OCI-LY1 (cell line): ENCODE data around the gene CFD.
"Not testable (repeated sequence)": the region's sequence is repeated elsewhere in the genome, so short reads cannot be mapped to it uniquely, and the experiment has no call there.

Experiments
- H2AFZ ChIP-seq: fragments of 200-600 bp; sonication (generic), shearing (Covaris generic); 2 replicates; pipeline ENCODE4 v1.6.0; 2014; ENCODE audit warnings: antibody characterized with exemption, mild to moderate bottlenecking, low read length
- H3F3A ChIP-seq: fragments of 200-600 bp; sonication (generic), shearing (Covaris generic); 2 replicates; pipeline ENCODE4 v1.6.0; 2014; ENCODE audit warnings: mild to moderate bottlenecking, antibody characterized with exemption, low read length, moderate library complexity; ENCODE audit not compliant: insufficient read depth
- H3K27ac ChIP-seq: fragments of 200-600 bp; sonication (generic); 2 replicates; pipeline ENCODE4 v1.5.1; 2014; ENCODE audit warnings: low read length, mixed run types, mild to moderate bottlenecking, low read depth; ENCODE audit not compliant: poor library complexity, severe bottlenecking
- H3K27me3 ChIP-seq: fragments of 200-600 bp; sonication (generic); 2 replicates; pipeline ENCODE4 v1.6.0; 2014; ENCODE audit warnings: antibody characterized with exemption, mild to moderate bottlenecking, low read length, moderate library complexity; ENCODE audit not compliant: insufficient read depth
- H3K36me3 ChIP-seq: fragments of 200-600 bp; sonication (generic); 2 replicates; pipeline ENCODE4 v1.6.1; 2014; ENCODE audit warnings: mild to moderate bottlenecking, antibody characterized with exemption, low read length, moderate library complexity, mixed read lengths; ENCODE audit not compliant: insufficient read depth
- H3K4me1 ChIP-seq: fragments of 200-600 bp; sonication (generic); 2 replicates; pipeline ENCODE4 v1.5.1; 2014; ENCODE audit warnings: mild to moderate bottlenecking, low read length, moderate library complexity; ENCODE audit not compliant: insufficient read depth, severe bottlenecking
- H3K4me2 ChIP-seq: fragments of 200-600 bp; sonication (generic), shearing (Covaris generic); 2 replicates; pipeline ENCODE4 v1.6.1; 2014; ENCODE audit warnings: low read length
- H3K4me3 ChIP-seq: fragments of 200-600 bp; sonication (generic); 2 replicates; pipeline ENCODE4 v1.5.1; 2014; ENCODE audit warnings: low read length, low read depth, mild to moderate bottlenecking, mixed read lengths; ENCODE audit not compliant: poor library complexity, severe bottlenecking
- H3K79me2 ChIP-seq: fragments of 200-600 bp; shearing (Covaris generic); 2 replicates; pipeline ENCODE4 v1.6.1; 2016; ENCODE audit warnings: mixed run types, low read length, mixed read lengths; ENCODE audit not compliant: insufficient read depth
- H3K9ac ChIP-seq: fragments of 200-600 bp; sonication (generic), shearing (Covaris generic); 2 replicates; pipeline ENCODE4 v1.6.1; 2014; ENCODE audit warnings: mild to moderate bottlenecking, low read length, mixed read lengths
- H3K9me2 ChIP-seq: fragments of 200-600 bp; sonication (generic), shearing (Covaris generic); 2 replicates; pipeline ENCODE4 v1.6.1; 2014; ENCODE audit warnings: low read depth, mild to moderate bottlenecking, low read length, mixed read lengths
- H3K9me3 ChIP-seq: fragments of 200-600 bp; shearing (Covaris generic); 2 replicates; pipeline ENCODE4 v1.6.1; 2014; ENCODE audit warnings: low read length, mixed read lengths
- H4K20me1 ChIP-seq: fragments of 200-600 bp; sonication (generic), shearing (Covaris generic); 2 replicates; pipeline ENCODE4 v1.6.0; 2016; ENCODE audit warnings: mild to moderate bottlenecking, low read length; ENCODE audit not compliant: insufficient read depth
- CTCF ChIP-seq: fragments of 200-600 bp; sonication (generic), shearing (Covaris generic); IDR thresholded peaks from 2 replicates; pipeline ENCODE4 v1.5.1; 2017; ENCODE audit warnings: mild to moderate bottlenecking, antibody characterized with exemption, low read length, moderate library complexity, mixed read lengths
- EZH2 ChIP-seq: fragments of 200-600 bp; sonication (generic), shearing (Covaris generic); IDR thresholded peaks from 2 replicates; pipeline ENCODE4 v1.8.0; 2017; ENCODE audit warnings: borderline replicate concordance, mixed run types, mild to moderate bottlenecking, antibody characterized with exemption, low read length, moderate library complexity, mixed read lengths

CFD gene

GRCh38 chr19:835210-835810, 24.2 kb upstream of the CFD start:
- H4K20me1 ChIP-seq, result no peaks in the 10 kb centered on the region
- no peak for TF ChIP-seq CTCF
- TF ChIP-seq EZH2, result no peak
- H3K9me2 ChIP-seq, result no peaks in the 10 kb centered on the region
- H3K36me3 ChIP-seq, result no peaks in the 10 kb centered on the region
- no peak overlapping the region for H2AFZ ChIP-seq
- no peak overlapping the region for H3K27ac ChIP-seq
- H3K27me3 ChIP-seq, result no peaks in the 10 kb centered on the region
- H3K9ac ChIP-seq, result no peak overlapping the region
- H3K4me3 ChIP-seq, result no peak overlapping the region
- no peaks in the 10 kb centered on the region for H3K9me3 ChIP-seq
- H3K4me2 ChIP-seq, result no peak overlapping the region
- H3K79me2 ChIP-seq, result no peaks in the 10 kb centered on the region
- no peaks in the 10 kb centered on the region for H3F3A ChIP-seq
- no peaks in the 10 kb centered on the region for H3K4me1 ChIP-seq

- no peak for TF ChIP-seq CTCF
- TF ChIP-seq EZH2, result no peak
- H3K9me3 ChIP-seq, result no peaks in the 10 kb centered on the region
- H3K79me2 ChIP-seq, result no peaks in the 10 kb centered on the region
- H3K4me1 ChIP-seq, result no peaks in the 10 kb centered on the region
- H3F3A ChIP-seq, result no peaks in the 10 kb centered on the region
- H2AFZ ChIP-seq, result no peak within 1 kb of the TSS
- no peaks in the 10 kb centered on the region for H3K9me2 ChIP-seq
- peaks cover 4% of the 10 kb centered on the region; the same call in 1 of the 2 replicates for H3K27me3 ChIP-seq
- H3K4me2 ChIP-seq, result no peak within 1 kb of the TSS
- H3K4me3 ChIP-seq, result no peak within 1 kb of the TSS
- no peak within 1 kb of the TSS for H3K27ac ChIP-seq
- H3K9ac ChIP-seq, result no peak within 1 kb of the TSS
- H3K36me3 ChIP-seq, result no peaks in the 10 kb centered on the region
- no peaks in the 10 kb centered on the region for H4K20me1 ChIP-seq
Observed at GRCh38 chr19:840519-841206, 18.8 kb upstream of the CFD start, which contains the start of gene PRTN3. Gene PRTN3 (plus strand): TSS chr19:840999. CDS start chr19:841009, 10 bp downstream.

- not testable (repeated sequence) for H2AFZ ChIP-seq, H3K79me2 ChIP-seq, H3K4me2 ChIP-seq, H3K9ac ChIP-seq, H3K9me3 ChIP-seq, H3K36me3 ChIP-seq, H3K4me3 ChIP-seq, H3K4me1 ChIP-seq, H4K20me1 ChIP-seq, H3K27me3 ChIP-seq, H3K9me2 ChIP-seq, H3F3A ChIP-seq, H3K27ac ChIP-seq
Observed at GRCh38 chr19:842802-843179, 16.7 kb upstream of the CFD start.
